HepG2 (cell line): Measurements from ENCODE around the gene ATG7. TPM values are rescaled to one million over a fixed set of nuclear protein-coding genes. Genes with fewer than 3 reads are reported as not detected.

Experiments used
- ATAC-seq: fragments of 200-7000 bp; cut with Tn5 transposase; 3 replicates; pipeline ENCODE4 v1.9.1; 2020; ENCODE audit warnings: mild to moderate bottlenecking, moderate library complexity
- BruUV-seq: library from RNA; stranded (reverse); fragments of 400-500 nt; replicated peaks from 2 replicates; lab custom pipeline; 2021; lab: Mats Ljungman, UMichigan
- CTCF ChIA-PET: fragments of 300-600 bp; formaldehyde crosslinking; extraction: SDS; loops from one replicate; lab custom pipeline; 2021; ENCODE audit warnings: low total read pairs, inconsistent platforms, low intra/inter-chr PET ratio; lab: Yijun Ruan, JAX
- POLR2A ChIA-PET: fragments of 350-600 bp; sonication (Branson Sonifier 250); formaldehyde crosslinking; loops from one replicate; lab custom pipeline; 2020; ENCODE audit warnings: antibody characterized with exemption, inconsistent platforms; lab: Yijun Ruan, JAX
- DNase-seq: peaks from one replicate; pipeline ENCODE4 v3.0.0-alpha.2; 2015; ENCODE audit warnings: low spot score
- FAIRE-seq: peaks from 3 replicates; lab custom pipeline; 2011; peaks lifted over from hg19 to GRCh38; lab: Jason Lieb, UNC
- H2AFZ ChIP-seq: one replicate; pipeline ENCODE4 v1.6.1; 2011; ENCODE audit warnings: low read length, inconsistent platforms
- H3K27ac ChIP-seq: fragments of 300-600 bp; 3 replicates; pipeline ENCODE4 v1.8.0; 2011; ENCODE audit warnings: mixed run types, mild to moderate bottlenecking, mixed read lengths, low read length, inconsistent platforms; ENCODE audit not compliant: insufficient read depth; ENCODE audit errors: extremely low read length
- H3K27me3 ChIP-seq, 2 experiments: fragments of 200-600 bp in 1 of 2; 2 replicates in 1 of 2; 3 replicates in 1 of 2; pipeline versions ENCODE4 v1.6.0 to v1.8.0; 2011; ENCODE audit warnings: low read length in 2 of 2, mild to moderate bottlenecking in 2 of 2, moderate library complexity in 2 of 2, inconsistent platforms in 1 of 2; ENCODE audit not compliant: insufficient read depth in 2 of 2, control insufficient read depth in 1 of 2
- H3K36me3 ChIP-seq, 2 experiments: fragments of 200-600 bp in 1 of 2; replicated peaks in 1 of 2; 2 replicates in 1 of 2; 3 replicates in 1 of 2; pipeline versions ENCODE4 v1.5.1 to v1.8.0; 2011; ENCODE audit warnings: low read length in 2 of 2, inconsistent platforms in 1 of 2; ENCODE audit not compliant: insufficient read depth in 2 of 2, control insufficient read depth in 1 of 2
- H3K4me1 ChIP-seq: 2 replicates; pipeline ENCODE4 v1.5.1; 2012; ENCODE audit warnings: low read length, inconsistent platforms; ENCODE audit not compliant: insufficient read depth
- H3K4me2 ChIP-seq: 2 replicates; pipeline ENCODE4 v1.6.0; 2011; ENCODE audit warnings: low read depth, low read length, inconsistent platforms
- H3K4me3 ChIP-seq, 3 experiments: fragments of 200-600 bp in 1 of 3; sonication (generic), shearing (Covaris generic) in 1 of 3; replicated peaks in 1 of 3; 2 replicates each; pipeline ENCODE4 v1.5.1; 2011 to 2016; ENCODE audit warnings: low read length in 3 of 3, inconsistent platforms in 2 of 3, low read depth in 2 of 3, mild to moderate bottlenecking in 2 of 3, control low read depth in 1 of 3, mixed read lengths in 1 of 3; ENCODE audit not compliant: insufficient read depth in 1 of 3
- H3K79me2 ChIP-seq: one replicate; pipeline ENCODE4 v1.6.1; 2011; ENCODE audit warnings: low read length, inconsistent platforms; ENCODE audit not compliant: insufficient read depth
- H3K9ac ChIP-seq: 2 replicates; pipeline ENCODE4 v1.6.0; 2011; ENCODE audit warnings: mild to moderate bottlenecking, low read depth, low read length, inconsistent platforms; ENCODE audit not compliant: insufficient read depth
- H3K9me3 ChIP-seq: 2 replicates; pipeline ENCODE4 v1.5.1; 2012; ENCODE audit warnings: mild to moderate bottlenecking, low read length
- H4K20me1 ChIP-seq: 2 replicates; pipeline ENCODE4 v1.6.0; 2011; ENCODE audit warnings: inconsistent platforms, mild to moderate bottlenecking, low read length, moderate library complexity; ENCODE audit not compliant: insufficient read depth
- ATF7 ChIP-seq, 2 experiments: fragments of 450-650 bp in 1 of 2; sonication (generic) in 1 of 2; formaldehyde crosslinking in 1 of 2; IDR thresholded peaks; 2 replicates each; pipeline versions ENCODE4 v1.4.0 to v1.6.1; 2016 to 2020; ENCODE audit warnings: antibody characterized with exemption in 1 of 2, mild to moderate bottlenecking in 1 of 2, missing genetic modification reagents in 1 of 2
- CREB1 ChIP-seq, 2 experiments: fragments of 450-650 bp in 1 of 2; IDR thresholded peaks; 2 replicates each; pipeline ENCODE4 v1.6.1; 2016 to 2017; ENCODE audit warnings: control low read depth in 1 of 2, mild to moderate bottlenecking in 1 of 2, missing compliant biosample characterization in 1 of 2, missing genetic modification characterization in 1 of 2
- HHEX ChIP-seq: IDR thresholded peaks from 2 replicates; pipeline ENCODE4 v1.6.1; 2016; ENCODE audit warnings: control low read depth
- MAFK ChIP-seq, 2 experiments: IDR thresholded peaks in 1 of 2; conservative IDR thresholded peaks in 1 of 2; 2 replicates each; pipeline ENCODE4 v1.6.1; 2011; ENCODE audit warnings: improper control_type of control experiment in 2 of 2, low read length in 2 of 2
- NFE2 ChIP-seq: sonication (generic); formaldehyde crosslinking; IDR thresholded peaks from 2 replicates; pipeline ENCODE4 v1.4.0; 2020; ENCODE audit warnings: missing genetic modification reagents
- PAX8 ChIP-seq: sonication (generic); formaldehyde crosslinking; IDR thresholded peaks from 2 replicates; pipeline ENCODE4 v1.8.0; 2022; ENCODE audit warnings: mild to moderate bottlenecking, missing genetic modification reagents, borderline replicate concordance
- SALL1 ChIP-seq: sonication (generic); formaldehyde crosslinking; IDR thresholded peaks from 2 replicates; pipeline ENCODE4 v1.8.0; 2022; ENCODE audit warnings: mild to moderate bottlenecking, missing genetic modification reagents
- SAP130 ChIP-seq: IDR thresholded peaks from 2 replicates; pipeline ENCODE4 v1.6.1; 2016; ENCODE audit warnings: low read depth
- SRY ChIP-seq: sonication (generic); formaldehyde crosslinking; IDR thresholded peaks from 2 replicates; pipeline ENCODE4 v1.8.0; 2022; ENCODE audit warnings: mild to moderate bottlenecking, missing genetic modification reagents
- ZMAT3 ChIP-seq: sonication (generic); formaldehyde crosslinking; conservative IDR thresholded peaks from 2 replicates; pipeline ENCODE4 v1.7.0; 2021; ENCODE audit warnings: missing genetic modification reagents
- ZMYM3 ChIP-seq: sonication (generic); formaldehyde crosslinking; IDR thresholded peaks from 2 replicates; pipeline ENCODE4 v1.5.1; 2020; ENCODE audit warnings: mild to moderate bottlenecking, missing genetic modification reagents
- ZNF136 ChIP-seq: sonication (generic); formaldehyde crosslinking; IDR thresholded peaks from 2 replicates; pipeline ENCODE4 v1.8.1; 2022; ENCODE audit warnings: low read depth, mild to moderate bottlenecking, moderate library complexity, missing genetic modification reagents
- ZNF619 ChIP-seq: sonication (generic); formaldehyde crosslinking; IDR thresholded peaks from 2 replicates; pipeline ENCODE4 v1.4.0; 2020; ENCODE audit warnings: mild to moderate bottlenecking, missing genetic modification reagents
- ZNF629 ChIP-seq: sonication (generic); formaldehyde crosslinking; conservative IDR thresholded peaks from 2 replicates; pipeline ENCODE4 v1.5.0; 2020; ENCODE audit warnings: missing genetic modification reagents
- ZNF674 ChIP-seq: sonication (generic); formaldehyde crosslinking; IDR thresholded peaks from 2 replicates; pipeline ENCODE4 v1.5.0; 2020; ENCODE audit warnings: low read depth, mild to moderate bottlenecking, missing genetic modification reagents
- ZNF746 ChIP-seq: sonication (generic); formaldehyde crosslinking; IDR thresholded peaks from 2 replicates; pipeline ENCODE4 v1.8.0; 2022; ENCODE audit warnings: mild to moderate bottlenecking, missing genetic modification reagents
- ZNF775 ChIP-seq: sonication (generic); formaldehyde crosslinking; IDR thresholded peaks from 2 replicates; pipeline ENCODE4 v1.4.0; 2020; ENCODE audit warnings: missing genetic modification reagents, mild to moderate bottlenecking, moderate library complexity, borderline replicate concordance
- ZNF776 ChIP-seq: sonication (generic); formaldehyde crosslinking; IDR thresholded peaks from 2 replicates; pipeline ENCODE4 v1.4.0; 2020; ENCODE audit warnings: mild to moderate bottlenecking, missing genetic modification reagents
- ZNF790 ChIP-seq: sonication (generic); formaldehyde crosslinking; IDR thresholded peaks from 2 replicates; pipeline ENCODE4 v1.8.0; 2022; ENCODE audit warnings: missing genetic modification reagents, mild to moderate bottlenecking, borderline replicate concordance
- ZSCAN5A ChIP-seq: sonication (generic); formaldehyde crosslinking; IDR thresholded peaks from 2 replicates; pipeline ENCODE4 v1.8.0; 2022; ENCODE audit warnings: mild to moderate bottlenecking, missing genetic modification reagents, borderline replicate concordance
- WGBS: methylation state at CpG from one replicate; pipeline ENCODE4 v1.1.6; 2017; ENCODE audit warnings: low lambda C conversion rate; 5-methylcytosine and 5-hydroxymethylcytosine counted together
- in situ Hi-C: cut with HindIII; loops from 2 replicates; pipeline ENCODE4 v1.10.0; 2017; ENCODE audit warnings: low pct_unique_long_range_greater_than_20kb; ENCODE audit not compliant: extremely low pct_ligation_motif_present
- intact Hi-C: fragments of 100-400 bp; cut with micrococcal nuclease; formaldehyde crosslinking; loops from one replicate; pipeline ENCODE4 v1.10.0; 2022; ENCODE audit not compliant: unreplicated experiment
- polyA plus RNA-seq, 8 experiments: library from polyadenylated mRNA; depleted of rRNA in 3 of 8; stranded (reverse) in 7 of 8; unstranded in 1 of 8; fragments of >200 nt; fragmentation: Illumina TruSeq in 4 of 8; extraction: Trizol in 4 of 8; gene quantifications; 2 replicates each; pipeline versions ENCODE4 v1.2.1 to v1.2.3, GENCODE V29; 2011 to 2016; ENCODE audit warnings: low read depth in 4 of 8, missing spikeins in 1 of 8, mixed read lengths in 1 of 8; ENCODE audit not compliant: insufficient read depth in 1 of 8
- total RNA-seq, 5 experiments: library from RNA; depleted of rRNA; stranded (reverse); fragments of >200 nt; fragmentation: Illumina TruSeq; extraction: Trizol; gene quantifications; 2 replicates each; pipeline ENCODE4 v1.2.3, GENCODE V29; 2016; ENCODE audit warnings: low read depth in 1 of 5
- TF ChIP-seq, protein P1 (sequence below): sonication (generic); formaldehyde crosslinking; IDR thresholded peaks from 2 replicates; pipeline ENCODE4 v1.9.0; 2021; ENCODE audit warnings: missing genetic modification reagents, mild to moderate bottlenecking, borderline replicate concordance

ATG7 gene
- total and polyA plus RNA-seq, 2 of the 13 experiments (the other 11 are each of a cell fraction or from before 2014, with no cell fraction given): 7.8 to 22.1 TPM

GRCh38 chr3:11481556-11481955, 209.4 kb downstream of the ATG7 start:
- CTCF ChIA-PET: no interaction called here
- peak; percentile 53 for ATAC-seq

GRCh38 chr3:11482021-11482420, 209.8 kb downstream of the ATG7 start:
- Histone ChIP-seq H3K27me3 (no peaks in the 10 kb centered on the region), H3K27ac (peak overlapping the region; percentile 19), H3K4me1 (peaks cover 23% of the 10 kb centered on the region), H4K20me1 (no peaks in the 10 kb centered on the region), H3K9me3 (no peaks in the 10 kb centered on the region), H3K4me3 (no peak overlapping the region), H3K79me2 (no peaks in the 10 kb centered on the region), H3K36me3 (no peaks in the 10 kb centered on the region), H2AFZ (no peak overlapping the region), H3K9ac (no peak overlapping the region), H3K4me2 (no peak overlapping the region)
- WGBS: 89% methylated on average over 8 of the region's 8 CpGs
- DNase-seq: no peak
- no TSS peak for BruUV-seq
- intact Hi-C loops: no loop called here
- in situ Hi-C loops: no loop called here
- FAIRE-seq: no peak
- TF ChIP-seq MAFK (conservative IDR thresholded peaks at IDR 0.05 in 1 of 2, IDR thresholded peaks at IDR 0.05 in 1 of 2; ENCODE audit: low read length in 2 of 2) (no peak), ZNF775 (CRISPR knock-in tag) (no peak), SRY (CRISPR knock-in tag) (no peak), ZSCAN5A (CRISPR knock-in tag) (no peak), SAP130 (no peak), ZNF746 (CRISPR knock-in tag) (no peak), PAX8 (CRISPR knock-in tag) (no peak), ZNF776 (CRISPR knock-in tag) (no peak)
- TF ChIP-seq, protein P1, sequence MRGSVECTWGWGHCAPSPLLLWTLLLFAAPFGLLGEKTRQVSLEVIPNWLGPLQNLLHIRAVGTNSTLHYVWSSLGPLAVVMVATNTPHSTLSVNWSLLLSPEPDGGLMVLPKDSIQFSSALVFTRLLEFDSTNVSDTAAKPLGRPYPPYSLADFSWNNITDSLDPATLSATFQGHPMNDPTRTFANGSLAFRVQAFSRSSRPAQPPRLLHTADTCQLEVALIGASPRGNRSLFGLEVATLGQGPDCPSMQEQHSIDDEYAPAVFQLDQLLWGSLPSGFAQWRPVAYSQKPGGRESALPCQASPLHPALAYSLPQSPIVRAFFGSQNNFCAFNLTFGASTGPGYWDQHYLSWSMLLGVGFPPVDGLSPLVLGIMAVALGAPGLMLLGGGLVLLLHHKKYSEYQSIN (CRISPR knock-in tag): no peak
- ATAC-seq: no peak
- ChIA-PET POLR2A (no interaction called here), CTCF (no interaction called here)

More at GRCh38 chr3:11481556-11481955, 209.4 kb downstream of the ATG7 start:
- Histone ChIP-seq H3K4me3 (no peak overlapping the region), H3K27ac (peak overlapping the region; percentile 19), H3K4me2 (peak overlapping the region; percentile 52), H3K36me3 (no peaks in the 10 kb centered on the region), H3K27me3 (no peaks in the 10 kb centered on the region), H3K4me1 (peaks cover 23% of the 10 kb centered on the region), H3K79me2 (no peaks in the 10 kb centered on the region), H3K9me3 (no peaks in the 10 kb centered on the region), H2AFZ (no peak overlapping the region), H4K20me1 (no peaks in the 10 kb centered on the region), H3K9ac (no peak overlapping the region)
- in situ Hi-C loops: no loop called here
- POLR2A ChIA-PET: no interaction called here
- 24% methylated on average over 3 of the region's 3 CpGs for whole genome bisulfite sequencing
- intact Hi-C loops: no loop called here
- BruUV-seq: no TSS peak
- DNase-seq (no peak), FAIRE-seq (no peak)
- TF ChIP-seq ZNF790: no peak
- no peak for TF ChIP-seq HHEX (CRISPR knock-in tag)
- TF ChIP-seq ATF7 (IDR thresholded peaks at IDR 0.05): no peak
- TF ChIP-seq ATF7 (CRISPR knock-in tag; IDR thresholded peaks at IDR 0.05): no peak
- TF ChIP-seq CREB1 (IDR thresholded peaks at IDR 0.05): no peak
- TF ChIP-seq CREB1 (CRISPR knock-in tag; IDR thresholded peaks at IDR 0.05): no peak
- TF ChIP-seq NFE2 (CRISPR knock-in tag): no peak
- no peak for TF ChIP-seq ZNF136 (CRISPR knock-in tag)
- TF ChIP-seq ZNF629 (CRISPR knock-in tag): peak; percentile 91
- peak; percentile 25; the same call in 1 of the 2 replicates for TF ChIP-seq SALL1 (CRISPR knock-in tag)
- no peak for TF ChIP-seq ZMAT3
- no peak for TF ChIP-seq ZNF674
- TF ChIP-seq ZNF619 (CRISPR knock-in tag): no peak
- peak; percentile 46; the same call in 1 of the 2 replicates for TF ChIP-seq ZMYM3
